ENCODE measurements around the gene PCED1B.

GRCh38 chr12:47068539-47068938 is 10.9 kb upstream of the PCED1B start:
- TF ChIP-seq CTCF (conservative IDR thresholded peaks at IDR 0.05; ENCODE audit: low read depth in 2 of 2) (no peak), REST (IDR thresholded peaks at IDR 0.05; ENCODE audit: unreplicated experiment) (no peak), EZH2phosphoT487 (IDR thresholded peaks at IDR 0.05; ENCODE audit: unreplicated experiment) (no peak), POLR2AphosphoS5 (IDR thresholded peaks at IDR 0.05; ENCODE audit: low read depth) (no peak), STAT1 (IDR thresholded peaks at IDR 0.05; ENCODE audit: unreplicated experiment) (no peak), EZH2 (IDR thresholded peaks at IDR 0.05; ENCODE audit: low read depth, unreplicated experiment) (no peak), ZNF462 (CRISPR knock-in tag; IDR thresholded peaks at IDR 0.05) (no peak), ZNF331 (CRISPR knock-in tag; IDR thresholded peaks at IDR 0.05; ENCODE audit: low read depth) (no peak)

Measured in GM23338 (cell line).